ENCODE measurements around the gene CNDP1. TPM values are rescaled to one million over a fixed set of nuclear protein-coding genes. Genes with fewer than 3 reads are reported as not detected.
A peak's percentile ranks its signal among the peaks of the same experiment; 100 is the strongest.

CNDP1 gene
- total RNA-seq, 1 donor from 2014 or later = not detected

GRCh38 chr18:74505776-74506175, 28.5 kb upstream of the CNDP1 start:
- no peak for DNase-seq (ENCODE audit: low read depth)

- no peak for DNase-seq (ENCODE audit: low read depth)
These were observed 27.7 kb upstream of the CNDP1 start for GRCh38 chr18:74506448-74507084.

- DNase-seq (ENCODE audit: low read depth) = no peak
These were observed 27.0 kb upstream of the CNDP1 start for GRCh38 chr18:74507097-74507881.

GRCh38 chr18:74507927-74508326, 26.4 kb upstream of the CNDP1 start:
- no peak for DNase-seq (ENCODE audit: low read depth)

GRCh38 chr18:74508366-74508765, 25.9 kb upstream of the CNDP1 start:
- DNase-seq (ENCODE audit: low read depth) = no peak

- no peak for DNase-seq (ENCODE audit: low read depth)
These were observed 25.5 kb upstream of the CNDP1 start for GRCh38 chr18:74508821-74509225.

- no peak for DNase-seq (ENCODE audit: low read depth)
These were observed 24.2 kb upstream of the CNDP1 start for GRCh38 chr18:74509856-74510769.

GRCh38 chr18:74510770-74511095, 23.6 kb upstream of the CNDP1 start:
- DNase-seq (ENCODE audit: low read depth) = no peak

- DNase-seq (ENCODE audit: low read depth) = peak; percentile 75
These were observed 22.5 kb upstream of the CNDP1 start for GRCh38 chr18:74511823-74512222.

GRCh38 chr18:74512321-74513053, 21.8 kb upstream of the CNDP1 start:
- no peak for DNase-seq (ENCODE audit: low read depth)

GRCh38 chr18:74513149-74513882, 21.0 kb upstream of the CNDP1 start:
- no peak for DNase-seq (ENCODE audit: low read depth)

GRCh38 chr18:74513883-74514205, 20.5 kb upstream of the CNDP1 start:
- no peak for DNase-seq (ENCODE audit: low read depth)

GRCh38 chr18:74514860-74515495, 19.3 kb upstream of the CNDP1 start:
- DNase-seq (ENCODE audit: low read depth) = no peak

- DNase-seq (ENCODE audit: low read depth) = no peak
These were observed 18.6 kb upstream of the CNDP1 start for GRCh38 chr18:74515620-74516231.

- DNase-seq (ENCODE audit: low read depth) = no peak
These were observed 17.7 kb upstream of the CNDP1 start for GRCh38 chr18:74516271-74517235.

- no peak for DNase-seq (ENCODE audit: low read depth)
These were observed 17.1 kb upstream of the CNDP1 start for GRCh38 chr18:74517236-74517630.

GRCh38 chr18:74518456-74519295, 15.6 kb upstream of the CNDP1 start:
- DNase-seq (ENCODE audit: low read depth) = no peak
